PC-9 (cell line): Measurements from ENCODE around the gene PTPRR. TPM values are rescaled to one million over a fixed set of nuclear protein-coding genes. Genes with fewer than 3 reads are reported as not detected.

Source experiments
- BruUV-seq: library from RNA; stranded (reverse); fragments of 400-500 nt; replicated peaks from 2 replicates; lab custom pipeline; 2021; lab: Mats Ljungman, UMichigan
- CTCF ChIA-PET: fragments of 300-600 bp; sonication (Branson Sonifier 250); formaldehyde crosslinking; loops from one replicate; lab custom pipeline; 2022; ENCODE audit warnings: antibody characterized with exemption; lab: Charles Lee
- POLR2A ChIA-PET: fragments of 300-600 bp; sonication (Branson Sonifier 250); formaldehyde crosslinking; loops from one replicate; lab custom pipeline; 2022; ENCODE audit warnings: antibody characterized with exemption; ENCODE audit not compliant: unreplicated experiment; lab: Charles Lee
- DNase-seq, 2 experiments: peaks; one replicate each; pipeline versions ENCODE4 v3.0.0 to v3.0.0-alpha.2; 2015 to 2022; ENCODE audit warnings: mixed read lengths in 1 of 2
- H2AFZ ChIP-seq: fragments of 200-600 bp; sonication (generic); 2 replicates; pipeline ENCODE4 v1.8.1; 2017; ENCODE audit warnings: antibody characterized with exemption
- H3F3A ChIP-seq: fragments of 200-600 bp; sonication (generic); 2 replicates; pipeline ENCODE4 v1.8.1; 2017; ENCODE audit warnings: antibody characterized with exemption, mild to moderate bottlenecking, low read depth; ENCODE audit not compliant: insufficient read depth
- H3K27ac ChIP-seq: fragments of 200-600 bp; sonication (generic); 2 replicates; pipeline ENCODE4 v1.6.1; 2016; ENCODE audit warnings: mixed run types
- H3K27me3 ChIP-seq: fragments of 200-600 bp; sonication (generic); 2 replicates; pipeline ENCODE4 v1.6.1; 2016; ENCODE audit warnings: low read depth, mixed run types; ENCODE audit not compliant: insufficient read depth
- H3K36me3 ChIP-seq: fragments of 200-600 bp; sonication (generic); 2 replicates; pipeline ENCODE4 v1.6.1; 2016; ENCODE audit warnings: low read depth, mixed run types
- H3K4me1 ChIP-seq: fragments of 200-600 bp; sonication (generic); replicated peaks from 2 replicates; pipeline ENCODE4 v1.6.1; 2016; ENCODE audit warnings: mixed run types; ENCODE audit not compliant: insufficient read depth
- H3K4me2 ChIP-seq: fragments of 200-600 bp; sonication (generic); 2 replicates; pipeline ENCODE4 v1.6.1; 2017; ENCODE audit warnings: mixed run types
- H3K4me3 ChIP-seq: fragments of 200-600 bp; sonication (generic); 2 replicates; pipeline ENCODE4 v1.6.1; 2016; ENCODE audit warnings: mixed run types
- H3K79me2 ChIP-seq: fragments of 200-600 bp; sonication (generic); 2 replicates; pipeline ENCODE4 v1.6.1; 2017; ENCODE audit warnings: low read depth, mixed run types
- H3K9me2 ChIP-seq: fragments of 200-600 bp; sonication (generic); 2 replicates; pipeline ENCODE4 v1.8.1; 2017; ENCODE audit warnings: mild to moderate bottlenecking; ENCODE audit not compliant: insufficient read depth
- H3K9me3 ChIP-seq: fragments of 200-600 bp; sonication (generic); 2 replicates; pipeline ENCODE4 v1.8.1; 2016; ENCODE audit warnings: low read depth; ENCODE audit not compliant: insufficient read depth
- H4K20me1 ChIP-seq: fragments of 200-600 bp; sonication (generic); 2 replicates; pipeline ENCODE4 v1.8.1; 2017; ENCODE audit not compliant: insufficient read depth
- EZH2 ChIP-seq: fragments of 200-600 bp; sonication (generic); IDR thresholded peaks from 2 replicates; pipeline ENCODE4 v1.8.0; 2017; ENCODE audit warnings: antibody characterized with exemption, low read depth
- intact Hi-C: fragments of 100-400 bp; cut with micrococcal nuclease; formaldehyde crosslinking; loops from one replicate; pipeline ENCODE4 v1.10.0; 2022; ENCODE audit not compliant: unreplicated experiment
- total RNA-seq: library from RNA; stranded (reverse); gene quantifications from 2 replicates; pipeline ENCODE4 v1.2.3, GENCODE V29; 2021
- TF ChIP-seq, protein P1 (sequence below): fragments of 200-600 bp; sonication (generic); conservative IDR thresholded peaks from 2 replicates; pipeline ENCODE4 v1.6.1; 2017; ENCODE audit warnings: mixed run types, antibody characterized with exemption, mild to moderate bottlenecking, moderate library complexity

Gene PTPRR
- total RNA-seq, 1 experiment from 2014 or later: 12.2 TPM

DNA sequence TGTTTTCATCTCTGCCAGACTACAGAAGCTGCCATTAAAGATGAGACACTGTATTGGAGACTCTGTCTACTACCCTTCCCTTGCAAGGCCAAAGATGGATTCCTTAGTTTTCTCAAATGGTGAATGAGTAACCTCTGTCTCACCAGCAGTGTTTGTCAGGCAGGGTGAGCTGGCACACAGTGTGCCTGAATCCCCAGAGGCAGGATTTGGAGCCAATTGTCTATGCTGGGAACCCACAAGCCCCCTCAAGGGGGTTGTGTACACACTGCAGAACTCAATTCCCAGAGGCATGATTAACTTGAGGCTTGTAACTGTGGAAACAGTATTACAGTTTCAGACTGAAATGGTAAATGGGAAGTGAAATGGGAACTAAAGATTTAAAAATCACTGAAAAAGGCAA, 146.5 kb downstream of the PTPRR start:
- no peaks in the 10 kb centered on the region for H4K20me1 ChIP-seq
- ChIA-PET CTCF (no interaction called here), POLR2A (no interaction called here)
- no peak overlapping the region for H3K4me2 ChIP-seq
- H3K27ac ChIP-seq: no peak overlapping the region
- H3K9me2 ChIP-seq: no peaks in the 10 kb centered on the region
- H3K27me3 ChIP-seq: no peaks in the 10 kb centered on the region
- H3K9me3 ChIP-seq: no peaks in the 10 kb centered on the region
- no peak overlapping the region for H2AFZ ChIP-seq
- no peak for DNase-seq
- no peaks in the 10 kb centered on the region for H3F3A ChIP-seq
- 0 out of 2 replicates have a peak, but pooled peaks cover 4% of the 10 kb centered on the region for H3K4me1 ChIP-seq
- no peaks in the 10 kb centered on the region for H3K79me2 ChIP-seq
- H3K36me3 ChIP-seq: no peaks in the 10 kb centered on the region
- H3K4me3 ChIP-seq: no peak overlapping the region
- no peak for TF ChIP-seq EZH2
- TF ChIP-seq, protein P1, sequence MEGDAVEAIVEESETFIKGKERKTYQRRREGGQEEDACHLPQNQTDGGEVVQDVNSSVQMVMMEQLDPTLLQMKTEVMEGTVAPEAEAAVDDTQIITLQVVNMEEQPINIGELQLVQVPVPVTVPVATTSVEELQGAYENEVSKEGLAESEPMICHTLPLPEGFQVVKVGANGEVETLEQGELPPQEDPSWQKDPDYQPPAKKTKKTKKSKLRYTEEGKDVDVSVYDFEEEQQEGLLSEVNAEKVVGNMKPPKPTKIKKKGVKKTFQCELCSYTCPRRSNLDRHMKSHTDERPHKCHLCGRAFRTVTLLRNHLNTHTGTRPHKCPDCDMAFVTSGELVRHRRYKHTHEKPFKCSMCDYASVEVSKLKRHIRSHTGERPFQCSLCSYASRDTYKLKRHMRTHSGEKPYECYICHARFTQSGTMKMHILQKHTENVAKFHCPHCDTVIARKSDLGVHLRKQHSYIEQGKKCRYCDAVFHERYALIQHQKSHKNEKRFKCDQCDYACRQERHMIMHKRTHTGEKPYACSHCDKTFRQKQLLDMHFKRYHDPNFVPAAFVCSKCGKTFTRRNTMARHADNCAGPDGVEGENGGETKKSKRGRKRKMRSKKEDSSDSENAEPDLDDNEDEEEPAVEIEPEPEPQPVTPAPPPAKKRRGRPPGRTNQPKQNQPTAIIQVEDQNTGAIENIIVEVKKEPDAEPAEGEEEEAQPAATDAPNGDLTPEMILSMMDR: no peak
- BruUV-seq: no TSS peak
- intact Hi-C loops: no loop called here

DNA sequence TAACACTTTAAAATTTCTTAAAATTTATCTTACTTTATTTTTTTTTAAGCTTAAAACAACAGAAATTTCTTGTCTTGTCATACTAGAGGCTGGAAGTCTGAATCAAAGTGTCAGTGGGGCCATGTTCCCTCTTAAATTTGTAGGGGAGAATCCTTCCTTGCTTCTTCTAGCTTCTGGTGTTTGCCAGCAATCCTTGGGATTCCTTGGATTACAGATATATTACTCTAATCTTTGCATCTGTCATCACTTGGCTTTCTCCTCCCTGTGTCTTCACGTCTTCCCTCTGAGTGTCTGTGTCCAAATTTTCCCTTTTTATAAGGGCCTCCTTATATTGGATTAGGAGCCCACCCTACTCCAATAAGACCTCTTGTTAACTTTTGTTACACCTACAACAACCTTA, 147.7 kb downstream of the PTPRR start:
- POLR2A ChIA-PET: interaction anchor here (0.7 kb wide), 1 partner anchor 17 kb away, joined by 9 read pairs; no protein-coding TSS in a partner anchor
- no peak overlapping the region for H3K4me2 ChIP-seq
- 0 out of 2 replicates have a peak, but pooled peaks cover 4% of the 10 kb centered on the region for H3K4me1 ChIP-seq
- CTCF ChIA-PET: interaction anchor here (0.6 kb wide), 1 partner anchor 78 kb away, joined by 3 read pairs; no protein-coding TSS in a partner anchor
- no peaks in the 10 kb centered on the region for H3K79me2 ChIP-seq
- no TSS peak for BruUV-seq
- H3K9me3 ChIP-seq: no peaks in the 10 kb centered on the region
- no peaks in the 10 kb centered on the region for H3K36me3 ChIP-seq
- no peak for DNase-seq
- H3F3A ChIP-seq: no peaks in the 10 kb centered on the region
- H3K27me3 ChIP-seq: no peaks in the 10 kb centered on the region
- intact Hi-C loops: no loop called here
- TF ChIP-seq EZH2: no peak
- TF ChIP-seq, protein P1: no peak
- no peak overlapping the region for H3K27ac ChIP-seq
- H3K4me3 ChIP-seq: no peak overlapping the region
- H2AFZ ChIP-seq: no peak overlapping the region
- no peaks in the 10 kb centered on the region for H3K9me2 ChIP-seq
- H4K20me1 ChIP-seq: no peaks in the 10 kb centered on the region

DNA sequence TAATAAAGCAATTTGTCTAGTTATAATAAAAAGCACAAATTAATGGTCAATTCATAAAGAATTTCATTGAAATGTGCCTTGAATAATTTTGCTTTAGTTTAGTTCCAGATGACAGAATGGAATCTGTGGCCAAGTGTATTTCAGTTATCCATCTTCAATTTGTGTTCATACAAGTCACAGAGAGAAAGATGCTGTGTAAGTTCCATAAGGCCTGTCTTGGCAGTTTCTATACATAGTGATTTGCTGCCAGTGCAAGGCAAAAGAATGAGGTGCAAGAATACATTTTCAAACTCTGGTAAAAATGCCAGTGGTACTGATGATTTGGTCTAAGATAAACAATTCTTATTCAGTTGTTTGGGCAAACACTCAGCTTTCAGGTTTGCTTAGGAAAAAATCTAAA, 149.0 kb downstream of the PTPRR start:
- CTCF ChIA-PET: no interaction called here
- Histone ChIP-seq H3K9me2 (no peaks in the 10 kb centered on the region), H3K9me3 (no peaks in the 10 kb centered on the region), H3K36me3 (no peaks in the 10 kb centered on the region), H3K4me2 (no peak overlapping the region), H3K4me3 (no peak overlapping the region), H3K4me1 (0 out of 2 replicates have a peak, but pooled peaks cover 4% of the 10 kb centered on the region), H4K20me1 (no peaks in the 10 kb centered on the region), H2AFZ (no peak overlapping the region), H3F3A (no peaks in the 10 kb centered on the region), H3K79me2 (no peaks in the 10 kb centered on the region), H3K27ac (no peak overlapping the region), H3K27me3 (no peaks in the 10 kb centered on the region)
- BruUV-seq: no TSS peak
- intact Hi-C loops: no loop called here
- POLR2A ChIA-PET: no interaction called here
- DNase-seq: no peak
- no peak for TF ChIP-seq EZH2
- TF ChIP-seq, protein P1: no peak
